ENCODE results near the gene CCDC180.
"Not testable (repeated sequence)": the region's sequence is repeated elsewhere in the genome, so short reads cannot be mapped to it uniquely, and the experiment has no call there.

Gene CCDC180

GRCh38 chr9:97307500-97308163 lies at the start of gene CCDC180:
Gene CCDC180 (plus strand): TSS chr9:97307659. CDS start chr9:97308064, 405 bp downstream.
- DNase-seq: no peak

- DNase-seq: not testable (repeated sequence)
Measured at GRCh38 chr9:97259834-97260514, 47.5 kb upstream of the CCDC180 start.

- no peak for DNase-seq
Measured at GRCh38 chr9:97271292-97271691, 36.2 kb upstream of the CCDC180 start.

DNA sequence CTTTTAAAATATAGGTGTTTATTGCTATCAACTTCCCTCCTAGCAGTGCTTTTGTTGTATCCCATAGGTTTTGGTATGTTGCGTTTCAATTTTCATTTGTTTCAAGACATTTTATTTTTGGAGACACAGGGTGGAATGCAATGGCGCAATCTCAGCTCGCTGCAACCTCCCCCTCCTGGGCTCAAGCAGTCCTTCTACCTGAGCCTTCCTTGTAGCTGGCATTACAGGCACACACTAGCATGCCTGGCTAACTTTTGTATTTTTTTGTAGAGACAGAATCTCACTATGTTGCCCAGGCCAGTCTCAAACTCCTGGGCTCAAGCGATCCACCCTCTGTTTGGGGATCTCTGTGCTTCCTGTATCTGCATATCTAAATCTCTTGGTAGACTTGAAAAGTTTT lies 35.4 kb upstream of the CCDC180 start:
- no peak for DNase-seq

DNA sequence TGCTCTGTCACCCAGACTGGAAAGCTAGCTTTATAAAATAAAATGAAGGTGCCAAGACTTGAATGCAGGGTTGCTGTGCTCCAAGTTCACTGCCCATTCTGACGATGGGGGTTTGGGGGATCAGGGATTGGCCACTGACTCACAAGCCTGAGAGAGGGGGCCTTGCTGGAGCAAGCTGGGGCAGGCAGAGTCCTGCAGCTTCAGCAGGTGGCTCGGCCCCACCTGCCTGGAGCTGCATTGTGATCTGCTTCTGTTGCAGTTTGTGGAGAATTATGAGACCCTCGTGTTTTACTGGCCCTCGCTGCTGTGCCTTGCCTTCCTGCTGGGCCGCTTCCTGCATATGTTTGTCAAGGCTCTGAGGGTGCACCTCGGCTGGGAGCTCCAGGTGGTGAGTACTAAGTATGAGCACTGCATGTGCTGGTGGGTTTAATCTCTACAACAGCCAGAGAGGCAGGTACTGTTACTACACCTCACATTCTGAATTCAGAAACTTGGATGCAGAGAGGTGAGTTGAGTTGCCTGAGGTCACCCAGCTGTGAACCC lies 31.1 kb upstream of the CCDC180 start:
- DNase-seq: no peak

DNA sequence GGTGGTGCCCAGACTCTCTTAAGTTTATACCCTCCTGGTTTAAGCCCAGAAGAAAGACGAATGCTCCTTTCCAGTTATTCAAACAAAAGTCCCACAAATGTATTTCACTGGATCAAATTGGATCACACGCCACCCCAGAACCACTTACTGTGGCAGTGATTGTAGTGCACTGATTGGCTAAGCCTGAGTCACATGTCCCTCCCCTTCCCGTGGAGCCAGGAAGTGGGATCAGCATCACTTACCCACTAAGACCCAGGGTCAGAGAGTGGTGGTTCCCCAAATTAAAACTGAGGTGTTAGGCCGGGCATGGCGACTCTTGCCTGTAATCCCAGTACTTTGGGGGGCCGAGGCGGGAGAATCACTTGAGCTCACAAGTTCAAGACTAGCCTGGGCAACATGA lies 29.5 kb upstream of the CCDC180 start:
- DNase-seq: no peak

DNA sequence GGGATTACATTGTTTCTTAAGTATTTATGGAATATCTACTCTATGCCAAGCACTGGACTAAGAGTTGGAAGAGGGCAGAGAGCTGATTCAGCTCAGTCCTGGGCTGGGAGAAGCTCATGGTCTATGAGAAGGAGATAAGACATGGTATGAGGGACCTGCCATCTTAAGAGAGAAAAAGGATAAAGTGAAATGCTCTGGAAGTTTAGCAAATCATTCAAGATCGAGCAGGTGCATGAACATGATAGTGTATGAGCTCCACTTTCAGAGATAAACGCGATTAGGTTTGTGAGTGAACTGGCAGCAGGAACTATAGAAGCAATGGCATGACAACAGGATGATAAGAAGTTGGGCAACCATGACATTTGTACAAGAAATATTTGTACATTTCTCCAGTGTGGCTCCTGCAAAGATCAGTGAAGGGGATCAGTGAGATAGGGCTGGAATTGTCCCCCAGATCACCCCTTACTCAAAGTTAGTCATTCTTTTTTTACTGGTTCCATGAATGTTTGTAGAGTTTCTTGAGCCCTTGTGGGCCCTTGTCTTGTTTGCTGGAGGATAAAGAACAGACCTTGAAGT lies 26.6 kb upstream of the CCDC180 start:
- no peak for DNase-seq

GRCh38 chr9:97283768-97284167 lies 23.7 kb upstream of the CCDC180 start:
- no peak for DNase-seq

DNA sequence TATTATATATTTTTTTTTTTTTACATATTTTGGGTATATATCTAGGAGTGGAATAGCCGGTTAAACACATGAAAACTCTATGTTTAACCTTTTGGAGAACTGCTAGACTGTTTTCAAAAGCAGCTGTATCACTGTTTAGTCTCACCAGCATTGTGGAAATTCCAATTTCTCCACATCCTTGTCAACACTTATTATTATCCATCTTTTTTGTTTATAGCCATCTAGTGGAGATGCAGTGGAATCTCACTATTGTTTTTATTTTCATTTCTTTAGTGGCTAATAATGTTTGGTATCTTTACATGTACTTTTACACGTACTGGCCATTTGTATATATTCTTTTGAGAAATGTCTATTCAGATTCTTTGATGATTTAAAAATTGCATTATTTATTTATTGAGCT lies 22.7 kb upstream of the CCDC180 start:
- DNase-seq: no peak

GRCh38 chr9:97292200-97292599 lies 15.3 kb upstream of the CCDC180 start:
- no peak for DNase-seq

DNA sequence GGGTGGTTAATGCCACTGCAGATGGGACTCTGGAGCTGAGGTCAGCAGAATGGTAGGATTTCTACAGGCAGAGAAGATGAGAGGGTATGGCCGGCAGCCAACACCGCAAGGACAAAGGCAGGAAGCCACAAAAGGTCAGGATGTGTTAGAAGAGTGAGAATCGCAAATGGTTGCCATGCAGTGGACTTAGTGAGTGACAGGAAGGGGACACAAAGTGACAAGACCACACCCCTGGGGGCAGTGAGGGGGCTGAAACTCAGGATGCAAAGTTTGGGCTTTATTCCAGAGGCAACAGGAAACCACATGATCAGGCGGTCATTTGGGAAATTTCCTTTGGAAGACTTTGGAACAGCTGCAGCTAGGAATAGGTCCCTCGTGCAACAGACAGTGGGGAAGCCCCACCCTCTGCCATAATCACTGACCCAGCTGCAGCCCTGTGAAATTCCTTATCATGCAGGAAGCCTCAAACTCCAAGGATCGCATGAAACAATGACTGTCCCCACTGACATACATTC lies 14.2 kb upstream of the CCDC180 start:
- peak; percentile 85 for DNase-seq

GRCh38 chr9:97293818-97294217 lies 13.6 kb upstream of the CCDC180 start:
- DNase-seq: no peak

DNA sequence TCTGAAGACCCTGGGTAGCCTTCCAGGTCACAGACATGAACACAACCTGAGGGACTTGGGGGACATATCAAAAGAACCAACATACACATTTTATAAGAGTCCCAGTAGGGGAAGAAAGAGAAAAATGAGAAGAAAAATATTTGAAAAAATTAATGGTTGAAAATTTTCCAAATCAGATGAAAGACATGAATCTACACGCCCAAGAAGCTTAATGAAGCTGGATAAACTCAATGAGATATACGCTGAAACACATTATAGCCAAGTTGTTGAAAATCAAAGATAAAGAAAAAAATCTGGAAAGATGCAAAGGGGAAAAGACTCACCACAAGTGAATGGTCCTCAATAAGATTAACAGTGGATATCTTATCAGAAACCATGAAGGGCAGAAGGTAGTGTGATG lies 9.6 kb upstream of the CCDC180 start:
- DNase-seq: no peak

- no peak for DNase-seq
Measured at GRCh38 chr9:97299809-97300414, 7.5 kb upstream of the CCDC180 start.

DNA sequence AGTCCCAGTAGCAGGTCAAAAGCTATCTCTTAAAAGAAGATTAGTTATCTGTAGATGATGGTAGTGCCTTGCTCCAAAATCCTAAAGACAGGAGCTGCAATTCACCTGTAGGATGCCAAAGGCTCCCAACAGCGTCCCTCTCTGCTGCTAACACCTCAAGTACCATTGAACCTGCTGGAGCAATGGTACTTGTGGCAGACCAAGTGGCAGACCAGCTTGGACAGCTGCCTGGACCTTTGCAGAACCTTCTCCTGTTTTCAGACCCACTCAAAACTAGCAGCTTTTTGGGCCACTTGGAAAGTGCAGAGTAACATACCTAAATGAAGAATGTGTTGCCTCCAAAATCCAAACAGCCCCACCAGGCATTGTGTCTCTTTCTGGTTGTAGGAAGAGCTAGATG lies 6.9 kb upstream of the CCDC180 start:
- no peak for DNase-seq

- no peak for DNase-seq
Measured at GRCh38 chr9:97301974-97302373, 5.5 kb upstream of the CCDC180 start.

GRCh38 chr9:97304586-97304985 lies 2.9 kb upstream of the CCDC180 start:
- DNase-seq: no peak

DNA sequence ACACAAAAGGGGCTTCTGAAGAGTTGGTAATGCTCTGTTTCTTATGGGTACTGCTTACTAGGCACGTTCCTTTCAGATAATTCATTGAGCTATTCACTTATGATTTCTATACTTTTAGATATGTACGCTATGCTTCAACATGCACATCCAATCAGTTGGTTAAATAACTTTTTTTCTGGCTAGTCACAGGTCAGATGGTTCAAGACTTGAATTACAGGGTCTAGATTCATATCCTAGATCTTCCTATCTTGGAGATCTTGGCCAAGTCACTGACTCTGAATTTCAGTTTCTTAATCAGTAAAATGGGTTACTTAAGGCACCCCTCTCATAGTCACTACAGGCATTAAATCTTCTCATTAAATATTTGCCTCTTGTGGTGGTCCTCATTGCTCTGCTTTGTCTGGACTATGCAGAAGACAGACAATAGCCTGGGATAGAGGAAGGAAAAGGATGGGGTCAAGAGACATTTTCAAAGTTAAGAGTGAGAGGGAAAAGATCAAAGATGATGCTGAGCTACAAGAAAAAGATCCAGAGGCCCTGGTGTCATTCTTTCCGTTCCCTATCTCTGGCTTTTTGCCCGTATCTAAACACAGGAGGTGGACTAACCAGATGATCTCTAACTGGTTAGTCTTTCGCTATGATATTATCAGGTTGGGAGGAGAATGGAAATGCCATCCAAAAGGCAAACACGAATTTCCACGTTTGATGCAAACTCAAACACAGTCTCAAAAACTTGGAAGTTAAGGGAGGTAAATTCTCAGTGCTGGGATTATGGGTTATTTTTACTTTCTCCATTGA lies 1.8 kb upstream of the CCDC180 start:
- DNase-seq: no peak

DNA sequence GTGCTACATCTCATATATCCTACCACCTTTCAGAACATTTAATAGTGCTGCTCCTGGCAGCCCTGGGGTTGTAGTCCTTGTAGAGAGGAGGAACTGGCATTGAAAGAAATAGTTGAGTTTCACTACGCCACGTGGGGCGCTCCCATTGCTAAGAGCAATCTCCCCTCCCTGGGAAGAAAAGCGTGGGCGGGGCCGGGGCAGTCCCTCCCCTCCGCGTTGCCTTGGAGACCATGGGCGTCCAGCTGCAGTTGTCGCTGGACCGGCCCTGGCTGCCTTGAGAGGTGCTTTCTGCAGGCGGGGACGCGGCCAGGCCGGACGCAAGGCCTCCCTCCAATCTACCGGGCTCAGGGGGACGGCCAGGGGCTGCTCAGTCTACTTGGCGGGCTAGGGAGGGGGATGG lies 368 bp upstream of the CCDC180 start:
- peak; percentile 10 for DNase-seq

DNA sequence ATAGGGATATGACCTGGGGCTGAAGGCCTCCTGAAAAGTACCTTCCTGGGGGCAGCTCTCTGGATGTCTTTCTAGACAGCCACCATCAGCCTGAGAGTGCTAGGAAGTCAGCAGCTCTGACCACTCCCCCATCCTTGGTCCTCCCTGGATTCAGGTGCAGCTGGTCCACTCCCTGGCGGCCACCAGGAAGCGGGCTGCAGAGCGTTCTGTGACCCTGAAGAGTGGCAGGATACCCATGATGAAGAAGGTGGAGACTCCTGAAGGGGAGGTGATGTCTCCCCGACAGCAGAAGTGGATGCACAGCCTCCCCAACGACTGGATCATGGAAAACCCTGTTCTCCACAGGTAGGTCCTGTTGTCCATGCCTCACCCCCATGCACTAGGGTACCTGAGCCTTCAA lies 1.8 kb downstream of the CCDC180 start:
- no peak for DNase-seq

- DNase-seq: no peak
Measured at GRCh38 chr9:97310023-97310422, 2.6 kb downstream of the CCDC180 start.

GRCh38 chr9:97310896-97311295 lies 3.4 kb downstream of the CCDC180 start:
- DNase-seq: no peak
